Measurements from ENCODE around the gene ZIC4.

DNA sequence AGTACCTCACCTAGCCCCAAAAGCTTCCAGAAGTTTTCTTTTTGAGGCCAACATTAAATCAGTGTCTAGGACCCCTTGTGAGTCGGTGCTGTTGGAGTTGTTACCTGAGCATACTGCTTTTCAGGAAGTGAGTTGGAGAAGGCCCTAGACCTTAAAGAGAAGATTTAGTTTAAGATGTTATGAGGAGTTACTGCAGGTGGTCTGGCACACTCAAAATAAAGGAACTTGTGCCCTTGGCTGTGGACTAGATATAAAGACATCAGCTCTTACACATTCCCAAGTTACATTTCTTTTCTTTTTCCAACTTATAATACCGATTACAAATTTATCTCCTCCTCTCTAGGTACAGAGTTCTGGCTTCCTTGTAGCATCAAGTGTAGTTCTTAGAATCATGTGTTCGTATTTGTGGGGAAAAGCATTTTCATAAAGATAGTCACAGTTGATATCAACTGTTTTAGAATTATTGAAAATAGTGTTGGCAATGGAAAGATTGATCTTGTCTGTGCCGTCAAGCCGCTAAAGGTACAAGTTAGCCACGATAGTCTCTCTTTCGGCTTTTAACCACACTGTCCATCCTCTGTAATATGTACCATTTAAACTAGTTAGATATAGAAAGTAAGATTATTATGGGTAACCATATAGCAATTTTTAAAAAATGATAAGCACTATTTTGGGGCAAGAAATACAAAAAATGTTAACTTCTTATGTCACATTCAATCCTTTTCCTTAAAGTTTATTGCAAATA lies 11.4 kb upstream of the ZIC4 start:
- TF ChIP-seq, protein P1, sequence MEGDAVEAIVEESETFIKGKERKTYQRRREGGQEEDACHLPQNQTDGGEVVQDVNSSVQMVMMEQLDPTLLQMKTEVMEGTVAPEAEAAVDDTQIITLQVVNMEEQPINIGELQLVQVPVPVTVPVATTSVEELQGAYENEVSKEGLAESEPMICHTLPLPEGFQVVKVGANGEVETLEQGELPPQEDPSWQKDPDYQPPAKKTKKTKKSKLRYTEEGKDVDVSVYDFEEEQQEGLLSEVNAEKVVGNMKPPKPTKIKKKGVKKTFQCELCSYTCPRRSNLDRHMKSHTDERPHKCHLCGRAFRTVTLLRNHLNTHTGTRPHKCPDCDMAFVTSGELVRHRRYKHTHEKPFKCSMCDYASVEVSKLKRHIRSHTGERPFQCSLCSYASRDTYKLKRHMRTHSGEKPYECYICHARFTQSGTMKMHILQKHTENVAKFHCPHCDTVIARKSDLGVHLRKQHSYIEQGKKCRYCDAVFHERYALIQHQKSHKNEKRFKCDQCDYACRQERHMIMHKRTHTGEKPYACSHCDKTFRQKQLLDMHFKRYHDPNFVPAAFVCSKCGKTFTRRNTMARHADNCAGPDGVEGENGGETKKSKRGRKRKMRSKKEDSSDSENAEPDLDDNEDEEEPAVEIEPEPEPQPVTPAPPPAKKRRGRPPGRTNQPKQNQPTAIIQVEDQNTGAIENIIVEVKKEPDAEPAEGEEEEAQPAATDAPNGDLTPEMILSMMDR (IDR thresholded peaks at IDR 0.05 in 8 of 11, conservative IDR thresholded peaks at IDR 0.05 in 3 of 11), result no peak
- TF ChIP-seq POLR2A (IDR thresholded peaks at IDR 0.05) (no peak), POLR2AphosphoS5 (IDR thresholded peaks at IDR 0.05) (no peak)
